SH-SY5Y (cell line): ENCODE measurements around the gene FBF1.

Source experiments
- GATA2 ChIP-seq: IDR thresholded peaks from 2 replicates; pipeline ENCODE4 v1.6.1; 2011; ENCODE audit warnings: mild to moderate bottlenecking, low read depth, low read length
- GATA3 ChIP-seq: IDR thresholded peaks from 2 replicates; pipeline ENCODE4 v1.6.1; 2011; ENCODE audit warnings: low read depth, mild to moderate bottlenecking, low read length, moderate library complexity

Gene FBF1, protein sequence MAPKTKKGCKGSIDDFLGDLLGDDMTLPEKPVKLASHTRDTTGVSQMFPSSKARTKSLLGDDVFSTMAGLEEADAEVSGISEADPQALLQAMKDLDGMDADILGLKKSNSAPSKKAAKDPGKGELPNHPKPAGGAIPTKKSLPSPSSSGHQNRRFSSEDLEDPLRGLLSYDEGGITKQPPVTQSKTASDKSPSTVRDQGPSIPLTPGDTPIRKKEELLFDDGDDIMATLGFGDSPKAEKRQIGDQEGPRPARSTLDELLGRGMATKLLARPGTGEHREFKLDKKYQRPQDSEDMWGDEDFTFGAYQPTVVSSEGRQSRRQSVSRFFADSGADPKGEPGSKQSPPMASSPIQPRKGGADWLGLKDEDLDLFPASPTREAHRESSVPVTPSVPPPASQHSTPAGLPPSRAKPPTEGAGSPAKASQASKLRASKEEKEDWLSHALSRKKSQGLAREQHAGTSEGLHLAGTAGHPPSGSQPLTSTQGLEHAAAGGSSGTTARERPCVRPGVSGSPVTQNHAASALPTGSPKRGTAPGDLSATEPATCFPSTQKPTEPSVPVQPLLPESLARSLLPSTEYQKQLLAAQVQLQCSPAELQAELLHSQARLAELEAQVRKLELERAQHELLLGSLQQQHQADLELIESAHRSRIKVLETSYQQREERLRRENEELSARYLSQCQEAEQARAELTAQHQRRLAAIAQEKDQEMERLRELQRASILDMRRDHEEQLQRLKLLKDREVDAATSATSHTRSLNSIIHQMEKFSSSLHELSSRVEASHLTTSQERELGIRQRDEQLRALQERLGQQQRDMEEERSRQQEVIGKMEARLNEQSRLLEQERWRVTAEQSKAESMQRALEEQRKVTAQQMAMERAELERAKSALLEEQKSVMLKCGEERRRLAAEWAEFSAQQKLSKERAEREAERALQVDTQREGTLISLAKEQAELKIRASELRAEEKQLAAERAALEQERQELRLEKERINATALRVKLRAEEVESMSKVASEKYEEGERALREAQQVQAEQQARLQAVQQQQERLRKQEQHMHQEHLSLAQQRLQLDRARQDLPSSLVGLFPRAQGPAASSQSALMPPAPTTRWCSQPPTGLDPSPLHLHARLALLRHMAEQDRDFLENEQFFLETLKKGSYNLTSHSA

DNA sequence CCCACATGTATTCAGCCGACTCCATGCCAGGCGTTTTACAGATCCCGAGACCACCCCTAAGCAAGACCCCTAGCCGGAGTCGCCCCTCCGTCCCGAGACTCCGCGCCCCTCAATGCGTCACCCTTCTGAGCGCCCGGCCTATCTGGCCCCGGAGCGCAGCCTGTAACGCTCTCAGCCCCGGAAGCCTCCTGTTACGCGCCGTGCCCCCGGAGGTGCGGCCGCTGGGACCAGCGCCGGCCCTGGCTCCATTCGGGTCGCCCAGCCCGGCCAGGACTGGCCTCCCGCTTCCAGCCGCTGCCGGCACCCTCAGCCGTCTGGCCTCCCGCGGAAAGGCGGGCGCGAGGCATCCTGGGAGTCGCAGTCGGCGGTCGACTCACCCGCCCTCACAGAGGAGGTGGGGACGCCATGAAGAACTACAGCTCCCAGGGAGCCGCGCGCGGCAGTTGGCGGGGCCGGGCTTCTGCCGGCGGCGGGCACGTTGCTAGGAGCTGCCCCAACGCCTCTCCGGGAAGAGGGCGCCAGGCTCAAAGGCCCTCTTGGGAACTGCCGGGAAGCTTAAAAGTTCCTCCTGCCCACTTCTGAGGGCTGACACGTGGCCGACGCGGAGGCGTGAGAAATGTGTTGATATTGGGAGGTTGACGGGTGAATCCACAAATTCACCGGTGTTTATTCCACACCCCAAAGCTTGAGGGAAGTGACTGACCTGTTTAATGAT is at the start of gene FBF1:
TSS of gene FBF1 (minus strand) at position 316 of the 715 bp plus-strand sequence. CDS start 2,893 bp downstream, outside the sequence.
- TF ChIP-seq GATA2 = no peak
- TF ChIP-seq GATA3 = no peak

DNA sequence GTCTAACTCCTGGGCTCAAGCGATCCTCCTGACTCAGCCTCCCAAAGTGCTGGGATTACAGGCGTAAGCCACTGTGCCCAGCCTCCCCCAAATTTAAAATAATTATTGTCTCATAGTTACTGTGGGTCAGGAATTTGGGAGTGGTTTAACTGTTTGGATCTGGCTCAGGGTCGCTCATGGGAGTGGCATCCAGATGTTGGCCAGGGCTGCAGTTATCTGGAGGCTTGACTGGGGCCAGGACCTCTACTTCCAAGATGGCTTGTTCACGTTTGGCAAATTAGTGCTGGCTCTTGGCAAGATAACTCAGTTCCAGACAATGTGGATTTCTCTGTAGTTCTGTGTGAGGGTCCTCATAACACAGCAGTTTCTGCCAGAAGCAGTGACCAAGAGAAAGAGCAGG is 46.2 kb upstream of the FBF1 start:
- TF ChIP-seq GATA3 (no peak), GATA2 (no peak)

DNA sequence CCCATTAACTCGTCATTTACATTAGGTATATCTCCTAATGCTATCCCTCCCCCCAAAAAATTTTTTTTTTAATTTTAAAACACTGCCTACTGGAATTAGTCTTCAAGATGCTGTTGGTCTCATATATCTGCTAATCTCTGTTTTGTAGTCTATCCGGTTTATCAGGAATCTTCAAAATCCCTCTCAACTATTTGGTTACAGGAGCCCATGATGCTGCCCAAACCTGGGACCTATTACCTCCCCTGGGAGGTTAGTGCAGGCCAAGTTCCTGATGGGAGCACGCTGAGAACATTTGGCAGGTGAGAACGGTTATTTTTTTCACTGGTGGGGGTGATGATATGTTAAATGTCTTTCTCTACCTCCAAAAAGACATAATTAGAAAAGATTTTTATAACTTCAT is 45.1 kb upstream of the FBF1 start:
- TF ChIP-seq GATA3 = no peak

DNA sequence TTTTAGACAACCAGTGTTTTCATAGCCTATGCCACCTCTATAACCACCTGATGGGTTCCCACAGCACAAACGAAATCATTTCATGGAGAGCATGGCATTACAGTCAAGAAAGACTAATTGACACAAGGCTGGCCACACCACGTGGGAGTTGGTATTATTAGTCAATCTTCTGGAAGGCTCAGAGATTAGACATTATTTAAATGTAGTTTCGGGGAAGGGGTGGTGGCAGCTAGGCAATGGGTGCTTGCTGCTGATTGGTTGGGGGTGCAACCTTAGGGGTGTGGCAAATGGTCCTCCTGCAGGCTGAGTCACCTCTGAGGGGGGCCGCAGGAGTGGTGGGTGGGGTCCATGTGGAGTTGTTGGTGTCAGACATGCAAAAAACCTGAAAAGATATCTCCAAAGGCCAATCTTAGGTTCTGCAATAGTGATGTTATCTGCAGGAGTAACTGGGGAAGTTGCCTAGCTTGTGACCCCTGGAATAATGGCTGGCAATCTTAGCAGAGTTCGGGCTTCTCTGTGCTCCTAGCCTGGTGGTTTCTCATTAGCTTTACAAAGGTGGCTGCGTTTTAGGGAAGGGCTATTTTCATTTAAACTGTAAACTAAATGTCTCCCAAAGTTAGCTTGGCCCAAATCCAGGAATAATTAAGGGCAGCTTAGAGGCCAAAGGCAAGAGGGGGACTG is 42.8 kb upstream of the FBF1 start:
- TF ChIP-seq GATA2 = no peak
- TF ChIP-seq GATA3 = no peak

DNA sequence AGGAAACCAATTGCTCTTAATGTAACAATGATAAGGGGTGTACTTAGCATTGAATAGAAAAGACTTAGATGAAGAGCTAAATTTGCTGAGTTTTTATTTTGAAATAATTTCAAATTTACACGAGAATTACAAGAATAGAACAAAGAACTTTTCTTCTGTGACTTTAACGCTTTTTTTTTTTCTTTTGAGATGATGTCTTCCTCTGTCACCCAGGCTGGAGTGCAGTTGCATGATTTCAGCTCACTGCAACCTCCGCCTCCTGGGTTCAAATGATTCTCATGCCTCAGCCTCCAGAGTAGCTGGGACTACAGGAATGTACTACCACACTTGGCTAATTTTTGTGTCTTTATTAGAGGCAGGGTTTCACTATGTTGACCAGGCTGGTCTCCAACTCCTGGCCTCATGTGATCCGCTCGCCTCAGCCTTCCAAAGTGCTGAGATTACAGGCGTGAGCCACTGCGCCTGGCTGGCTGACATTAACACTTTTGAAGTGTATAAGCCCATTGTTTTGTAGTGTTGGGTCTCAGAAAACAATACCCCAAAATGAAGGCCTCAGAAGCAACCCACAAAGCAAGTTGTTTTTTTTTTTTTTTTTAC is 40.3 kb upstream of the FBF1 start:
- TF ChIP-seq GATA3 (no peak), GATA2 (no peak)

DNA sequence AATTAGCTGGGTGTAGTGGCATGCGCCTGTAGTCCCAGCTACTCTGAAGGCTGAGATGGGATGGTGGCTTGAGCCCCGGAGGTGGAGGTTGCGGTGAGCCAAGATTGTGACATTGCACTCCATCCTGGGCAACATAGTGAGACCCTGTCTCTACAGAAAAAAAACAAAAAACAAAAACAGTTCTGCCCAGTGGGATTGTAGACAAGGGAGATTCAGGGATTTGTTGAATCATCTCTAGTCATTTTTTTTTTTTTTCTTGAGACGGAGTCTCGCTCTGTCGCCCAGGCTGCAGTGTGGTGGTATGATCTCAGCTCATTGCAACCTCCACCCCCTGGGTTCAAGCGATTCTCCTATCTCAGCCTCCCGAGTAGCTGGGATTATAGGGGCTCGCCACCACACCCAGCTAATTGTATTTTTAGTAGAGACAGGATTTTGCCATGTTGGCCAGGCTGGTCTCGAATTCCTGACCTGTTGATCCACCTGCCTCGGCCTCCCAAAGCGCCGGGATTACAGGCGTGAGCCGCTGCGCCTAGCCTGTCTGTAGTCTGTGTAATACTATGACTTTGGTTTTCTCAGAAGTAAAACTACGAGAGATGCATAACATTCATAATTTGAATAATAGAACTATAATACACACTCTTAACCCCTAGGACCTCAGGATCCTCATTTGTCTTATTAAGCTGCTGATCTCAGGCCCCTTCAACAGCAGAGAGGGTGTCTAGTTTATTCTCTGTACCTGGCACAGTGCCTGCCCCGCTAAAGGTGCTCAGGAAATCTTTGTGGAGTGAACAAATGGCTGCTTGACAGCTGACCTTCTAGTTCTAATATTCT is 39.6 kb upstream of the FBF1 start:
- TF ChIP-seq GATA3 (no peak), GATA2 (no peak)

DNA sequence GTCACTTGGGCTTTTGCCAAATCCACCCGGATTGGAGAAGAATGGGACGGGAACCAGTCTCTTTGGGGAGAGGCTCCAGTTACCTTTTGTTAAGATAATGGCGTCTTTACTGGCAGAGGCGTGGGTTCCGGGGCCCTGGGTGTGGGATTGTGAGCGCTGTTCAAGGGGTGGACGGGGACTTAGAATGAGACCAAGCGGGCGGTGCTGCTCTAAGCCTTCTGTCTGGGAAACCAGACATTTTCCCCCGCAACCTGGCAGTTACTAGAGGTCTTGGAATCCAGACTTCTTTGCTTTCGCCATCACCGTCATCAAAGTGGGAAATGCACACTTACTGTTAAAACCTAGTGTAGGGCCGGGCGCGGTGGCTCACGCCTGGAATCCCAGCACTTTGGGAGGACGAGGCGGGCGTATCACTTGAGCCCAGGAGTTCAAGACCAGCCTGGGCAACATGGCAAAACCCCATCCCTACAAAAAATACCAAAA is 38.9 kb upstream of the FBF1 start:
- TF ChIP-seq GATA3 (no peak), GATA2 (no peak)

DNA sequence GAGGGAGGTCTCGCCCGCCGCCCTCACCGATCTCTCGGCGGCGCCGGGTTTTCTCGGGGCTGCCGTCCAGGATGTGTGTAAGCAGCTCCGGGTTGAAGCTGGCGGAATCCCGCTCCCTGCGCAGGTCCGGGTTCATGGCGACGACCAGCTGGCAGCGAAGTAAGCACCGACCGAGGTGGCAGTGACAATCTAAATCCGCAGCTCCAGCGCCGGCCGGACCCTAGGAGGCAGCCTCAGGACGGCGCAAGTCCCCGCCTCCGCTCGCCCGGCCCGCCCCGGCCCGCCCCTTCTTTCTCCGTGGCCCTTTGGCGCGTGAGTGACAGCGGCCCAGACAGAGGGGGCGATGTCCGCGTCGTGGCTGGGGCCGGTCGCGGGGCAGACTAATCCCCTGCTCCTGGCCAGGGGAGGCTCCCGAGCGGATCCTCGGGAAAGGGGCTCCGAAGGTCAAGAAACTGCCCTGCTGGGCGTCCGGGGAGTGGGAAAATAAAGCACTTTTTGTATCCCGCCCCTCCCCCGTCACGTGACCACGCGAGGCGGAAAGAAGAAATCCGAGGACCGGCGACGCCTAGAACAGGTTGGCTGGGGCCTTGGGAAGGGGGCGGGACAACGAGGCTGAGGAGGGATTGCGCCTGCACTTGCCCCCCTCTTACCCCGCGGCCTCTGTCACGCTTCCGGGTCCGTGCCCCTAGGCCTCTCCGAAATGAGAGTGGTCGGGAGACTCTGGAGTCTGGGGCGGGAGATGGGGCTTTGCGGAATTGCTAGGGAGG is 38.3 kb upstream of the FBF1 start, which contains the start of the genes ACOX1 and TEN1:
TSS of gene ACOX1 (minus strand) at position 229 of the 767 bp plus-strand sequence. CDS start at position 136, 93 bp downstream.
TSS of gene TEN1 (plus strand) at position 303 of the 767 bp plus-strand sequence. CDS start 6,953 bp downstream, outside the sequence.
- no peak for TF ChIP-seq GATA2
- TF ChIP-seq GATA3 = no peak

DNA sequence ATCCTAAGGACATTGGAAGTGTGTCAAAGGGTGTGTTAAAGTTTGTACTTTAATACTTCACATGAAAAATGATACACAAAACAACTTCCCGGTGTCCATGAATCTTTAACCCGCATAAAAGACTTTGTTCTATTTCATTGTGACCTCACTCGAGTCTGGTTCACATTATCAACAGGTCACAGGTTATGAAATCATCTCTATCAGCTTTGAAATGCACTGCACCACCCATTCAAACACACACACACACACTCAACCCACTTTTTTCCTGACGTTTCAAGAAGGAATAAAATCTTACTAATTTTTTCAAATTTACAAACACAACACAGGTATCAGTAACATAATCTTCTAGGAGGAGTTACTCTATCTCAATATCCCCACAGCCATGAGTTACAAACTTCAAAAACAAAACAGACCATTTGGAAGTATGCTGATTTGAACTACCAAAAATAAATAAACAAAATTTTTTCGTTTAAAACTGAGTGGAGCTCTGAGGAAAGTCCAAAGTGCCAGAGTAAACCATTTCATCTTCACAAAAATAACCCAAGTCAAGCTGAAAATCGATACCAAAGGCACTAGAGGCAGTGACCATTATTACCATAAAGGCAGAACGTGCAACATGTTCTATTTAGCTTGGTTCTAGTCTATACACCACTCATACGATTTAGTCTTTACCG is 35.5 kb upstream of the FBF1 start:
- no peak for TF ChIP-seq GATA3
- no peak for TF ChIP-seq GATA2

DNA sequence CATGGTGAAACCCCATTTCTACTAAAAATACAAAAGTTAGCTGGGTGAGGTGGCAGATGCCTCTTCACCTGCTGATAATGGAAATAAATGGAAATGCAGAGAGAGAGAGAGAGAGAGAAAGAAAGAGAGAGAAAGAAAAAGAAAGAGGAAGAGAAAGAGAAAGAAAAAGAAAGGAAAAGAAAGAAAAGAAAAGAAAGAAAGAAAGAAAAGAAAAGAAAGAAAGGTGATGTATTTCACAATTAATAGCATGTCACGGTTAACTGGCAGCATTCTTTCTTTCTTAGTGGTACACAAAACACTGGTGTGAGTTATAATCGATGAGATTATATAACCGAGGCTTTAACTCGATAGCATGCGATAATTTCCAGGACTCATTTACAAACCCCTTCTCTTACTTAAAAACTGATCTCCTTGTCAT is 34.9 kb upstream of the FBF1 start:
- TF ChIP-seq GATA2 = no peak
- TF ChIP-seq GATA3 = no peak

DNA sequence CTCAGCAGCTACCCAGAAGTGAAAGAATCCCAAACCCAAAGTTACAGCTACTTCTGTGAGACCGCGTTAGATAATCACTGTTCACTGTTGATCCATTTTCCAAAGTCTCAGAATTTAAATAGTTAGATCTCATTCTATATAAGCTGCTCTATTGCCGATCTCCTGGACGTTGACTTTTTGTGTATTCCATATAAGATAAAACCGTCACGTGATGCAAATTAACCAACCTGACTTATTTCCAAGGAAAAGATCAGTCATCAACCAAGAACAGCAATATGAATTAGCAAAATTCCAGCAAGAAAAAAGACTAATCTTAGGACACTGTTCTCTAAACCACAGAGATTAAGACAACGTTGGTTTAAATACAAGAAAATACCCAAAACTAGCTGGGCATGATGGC is 29.8 kb upstream of the FBF1 start:
- TF ChIP-seq GATA3 = no peak
- no peak for TF ChIP-seq GATA2
